H9 (cell line): Measurements from ENCODE around the gene GPR37L1. TPM values are rescaled to one million over a fixed set of nuclear protein-coding genes. Genes with fewer than 3 reads are reported as not detected.

Source experiments
- DNase-seq: peaks from one replicate; pipeline ENCODE4 v3.0.0-alpha.2; 2017
- H2AFZ ChIP-seq: one replicate; pipeline ENCODE4 v1.6.1; 2013; ENCODE audit warnings: mild to moderate bottlenecking, low read length, control low read depth, moderate library complexity
- H2AK5ac ChIP-seq: 2 replicates; pipeline ENCODE4 v1.6.1; 2013; ENCODE audit warnings: low read length, control low read depth, mixed read lengths; ENCODE audit not compliant: insufficient read length
- H2BK120ac ChIP-seq: one replicate; pipeline ENCODE4 v1.6.1; 2013; ENCODE audit warnings: low read depth, mild to moderate bottlenecking, low read length, control low read depth, inconsistent platforms; ENCODE audit not compliant: poor library complexity, severe bottlenecking
- H2BK12ac ChIP-seq: 2 replicates; pipeline ENCODE4 v1.6.1; 2013; ENCODE audit warnings: low read length, control low read depth, mixed read lengths, low read depth; ENCODE audit not compliant: insufficient read length
- H2BK15ac ChIP-seq: 2 replicates; pipeline ENCODE4 v1.6.1; 2013; ENCODE audit warnings: low read depth, low read length, control low read depth
- H2BK20ac ChIP-seq: one replicate; pipeline ENCODE4 v1.6.1; 2013; ENCODE audit warnings: low read depth, mild to moderate bottlenecking, low read length, control low read depth, inconsistent platforms; ENCODE audit not compliant: poor library complexity, severe bottlenecking
- H2BK5ac ChIP-seq: 2 replicates; pipeline ENCODE4 v1.6.1; 2013; ENCODE audit warnings: low read length, control low read depth, mixed read lengths; ENCODE audit not compliant: insufficient read length
- H3K14ac ChIP-seq: 2 replicates; pipeline ENCODE4 v1.6.1; 2013; ENCODE audit warnings: low read length, control low read depth; ENCODE audit not compliant: insufficient read depth
- H3K18ac ChIP-seq: 2 replicates; pipeline ENCODE4 v1.6.1; 2013; ENCODE audit warnings: low read depth, mild to moderate bottlenecking, mixed read lengths, low read length, control low read depth; ENCODE audit not compliant: insufficient read length
- H3K23ac ChIP-seq: 2 replicates; pipeline ENCODE4 v1.6.1; 2013; ENCODE audit warnings: low read length, control low read depth, mixed read lengths, low read depth; ENCODE audit not compliant: insufficient read length
- H3K23me2 ChIP-seq: 2 replicates; pipeline ENCODE4 v1.6.1; 2013; ENCODE audit warnings: low read depth, mild to moderate bottlenecking, mixed read lengths, low read length, control low read depth; ENCODE audit not compliant: insufficient read length, poor library complexity, severe bottlenecking
- H3K27ac ChIP-seq: 2 replicates; pipeline ENCODE4 v1.5.1; 2013; ENCODE audit warnings: low read length, control low read depth, mixed read lengths, low read depth; ENCODE audit not compliant: insufficient read length
- H3K27me3 ChIP-seq: 2 replicates; pipeline ENCODE4 v1.6.1; 2013; ENCODE audit warnings: low read length, control low read depth, inconsistent platforms; ENCODE audit not compliant: insufficient read depth
- H3K4ac ChIP-seq: 2 replicates; pipeline ENCODE4 v1.6.1; 2013; ENCODE audit warnings: low read depth, mild to moderate bottlenecking, control low read depth, inconsistent platforms, low read length, moderate library complexity
- H3K4me1 ChIP-seq: 2 replicates; pipeline ENCODE4 v1.6.1; 2013; ENCODE audit warnings: low read length, control low read depth, inconsistent platforms; ENCODE audit not compliant: insufficient read depth
- H3K4me2 ChIP-seq: 2 replicates; pipeline ENCODE4 v1.6.1; 2013; ENCODE audit warnings: low read length, control low read depth, mixed read lengths; ENCODE audit not compliant: insufficient read length, insufficient read depth
- H3K56ac ChIP-seq: 2 replicates; pipeline ENCODE4 v1.6.1; 2013; ENCODE audit warnings: low read depth, mild to moderate bottlenecking, mixed read lengths, low read length, control low read depth; ENCODE audit not compliant: insufficient read length
- H3K79me1 ChIP-seq: 2 replicates; pipeline ENCODE4 v1.6.1; 2013; ENCODE audit warnings: low read depth, mild to moderate bottlenecking, moderate library complexity, low read length, control low read depth, inconsistent platforms; ENCODE audit not compliant: insufficient read depth, poor library complexity, severe bottlenecking
- H3K79me2 ChIP-seq: 2 replicates; pipeline ENCODE4 v1.6.1; 2013; ENCODE audit warnings: low read length, control low read depth, inconsistent platforms; ENCODE audit not compliant: insufficient read depth
- H3K9ac ChIP-seq: 2 replicates; pipeline ENCODE4 v1.6.1; 2013; ENCODE audit warnings: low read length, control low read depth, mixed read lengths; ENCODE audit not compliant: insufficient read length; ENCODE audit errors: extremely low read depth
- H3K9me3 ChIP-seq: one replicate; pipeline ENCODE4 v1.6.1; 2013; ENCODE audit warnings: low read depth, low read length, inconsistent platforms; ENCODE audit not compliant: control insufficient read depth
- H3T11ph ChIP-seq: one replicate; pipeline ENCODE4 v1.6.1; 2013; ENCODE audit warnings: mild to moderate bottlenecking, low read length, control low read depth, inconsistent platforms
- H4K20me1 ChIP-seq: one replicate; pipeline ENCODE4 v1.6.1; 2013; ENCODE audit not compliant: control insufficient read depth, insufficient read length, insufficient read depth
- H4K5ac ChIP-seq: 2 replicates; pipeline ENCODE4 v1.6.1; 2013; ENCODE audit warnings: low read depth, mild to moderate bottlenecking, mixed read lengths, low read length, control low read depth; ENCODE audit not compliant: insufficient read length
- H4K8ac ChIP-seq: replicated peaks from 2 replicates; pipeline ENCODE4 v1.6.1; 2013; ENCODE audit warnings: low read length, control low read depth, mixed read lengths, low read depth; ENCODE audit not compliant: insufficient read length
- H4K91ac ChIP-seq: 2 replicates; pipeline ENCODE4 v1.6.1; 2013; ENCODE audit warnings: low read depth, mild to moderate bottlenecking, moderate library complexity, mixed read lengths, low read length, control low read depth; ENCODE audit not compliant: insufficient read length
- H3K27ac Mint-ChIP-seq, 3 experiments: 2 replicates in 2 of 3; 3 replicates in 1 of 3; pipeline ENCODE4 v1.8.0; 2020 to 2021; ENCODE audit warnings: mixed read lengths in 3 of 3, mild to moderate bottlenecking in 1 of 3, moderate library complexity in 1 of 3
- H3K27me3 Mint-ChIP-seq: 2 replicates; pipeline ENCODE4 v1.8.0; 2021; ENCODE audit warnings: low read depth, mild to moderate bottlenecking, moderate library complexity, mixed read lengths
- H3K36me3 Mint-ChIP-seq, 3 experiments: 2 replicates in 2 of 3; 3 replicates in 1 of 3; pipeline ENCODE4 v1.8.0; 2020 to 2021; ENCODE audit warnings: low read depth in 3 of 3, mixed read lengths in 3 of 3; ENCODE audit not compliant: insufficient read depth in 1 of 3
- H3K4me1 Mint-ChIP-seq, 2 experiments: 2 replicates each; pipeline ENCODE4 v1.8.0; 2020; ENCODE audit warnings: mixed read lengths in 2 of 2
- H3K4me3 Mint-ChIP-seq, 2 experiments: 2 replicates in 1 of 2; 3 replicates in 1 of 2; pipeline ENCODE4 v1.8.0; 2020 to 2021; ENCODE audit warnings: mild to moderate bottlenecking in 2 of 2, mixed read lengths in 2 of 2, moderate library complexity in 1 of 2
- H3K9me3 Mint-ChIP-seq, 2 experiments: 2 replicates in 1 of 2; 3 replicates in 1 of 2; pipeline ENCODE4 v1.8.0; 2020; ENCODE audit warnings: mild to moderate bottlenecking in 2 of 2, mixed read lengths in 2 of 2, moderate library complexity in 1 of 2
- CTCF ChIP-seq: fragments of 200-600 bp; sonication (generic); conservative IDR thresholded peaks from 3 replicates; pipeline ENCODE4 v1.8.0; 2021; ENCODE audit warnings: antibody characterized with exemption, mild to moderate bottlenecking
- WGBS: extraction: QIAGEN DNeasy Blood & Tissue Kit; methylation state at CpG from one replicate; pipeline ENCODE4 v1.1.7; 2013; ENCODE audit warnings: missing lambda C conversion rate, low lambda C conversion rate, mixed read lengths; ENCODE audit not compliant: insufficient read length; ENCODE audit errors: extremely low coverage; 5-methylcytosine and 5-hydroxymethylcytosine counted together
- total RNA-seq: library from RNA; stranded (reverse); gene quantifications from 2 replicates; pipeline ENCODE4 v1.2.1, GENCODE V29; 2021

GPR37L1 gene
- total RNA-seq, 1 experiment from 2014 or later = 0.11 TPM

GRCh38 chr1:202133001-202133400 lies 10.3 kb downstream of the GPR37L1 start:
- no peaks in the 10 kb centered on the region for H3K9me3 Mint-ChIP-seq
- no peaks in the 10 kb centered on the region for H3K27me3 Mint-ChIP-seq
- Histone ChIP-seq H3T11ph (no peak overlapping the region), H3K27ac (no peak overlapping the region), H4K20me1 (no peaks in the 10 kb centered on the region), H3K79me2 (no peaks in the 10 kb centered on the region), H2AK5ac (no peak overlapping the region), H2BK120ac (no peak overlapping the region), H4K8ac (no peak overlapping the region), H3K79me1 (no peaks in the 10 kb centered on the region), H2BK12ac (no peak overlapping the region), H2BK5ac (no peak overlapping the region), H2AFZ (no peak overlapping the region), H3K4me1 (no peaks in the 10 kb centered on the region), H3K4ac (no peak overlapping the region), H2BK15ac (no peak overlapping the region), H3K18ac (no peak overlapping the region), H2BK20ac (no peak overlapping the region), H4K5ac (no peak overlapping the region), H3K9me3 (no peaks in the 10 kb centered on the region), H3K23ac (no peak overlapping the region), H3K9ac (no peak overlapping the region), H3K27me3 (no peaks in the 10 kb centered on the region), H3K56ac (no peak overlapping the region), H3K23me2 (no peaks in the 10 kb centered on the region), H4K91ac (no peak overlapping the region), H3K14ac (no peak overlapping the region), H3K4me2 (no peak overlapping the region)
- TF ChIP-seq CTCF = no peak
- H3K4me3 Mint-ChIP-seq = no peak overlapping the region
- H3K27ac Mint-ChIP-seq = peak overlapping the region in 2 of 3 experiments; percentile 60 to 78; a peak in 3 of 7 replicates
- peaks cover 7 to 36% (median 31%) of the 10 kb centered on the region in 3 experiments; a peak in 6 of 7 replicates for H3K36me3 Mint-ChIP-seq
- no peak for DNase-seq
- no CpG with 5 or more reads among the region's 14 CpGs for WGBS
- H3K4me1 Mint-ChIP-seq = peaks cover 7 to 14% of the 10 kb centered on the region in 2 experiments
